GM18499 (cell line): Measurements from ENCODE around the gene C10orf95.
"Not testable (repeated sequence)": the region's sequence is repeated elsewhere in the genome, so short reads cannot be mapped to it uniquely, and the experiment has no call there.

Experiments
- ATAC-seq: cut with Tn5 transposase; IDR thresholded peaks from one replicate; pipeline ENCODE4 v1.9.1; 2021; ENCODE audit warnings: moderate number of reproducible peaks; ENCODE audit not compliant: insufficient read depth, unreplicated experiment

The C10orf95 gene

GRCh38 chr10:102467318-102467717 is 16.0 kb upstream of the C10orf95 start:
- ATAC-seq: no peak

- ATAC-seq: no peak
These were observed 14.1 kb upstream of the C10orf95 start for GRCh38 chr10:102465466-102465865.

- ATAC-seq: no peak
These were observed 12.6 kb upstream of the C10orf95 start for GRCh38 chr10:102463983-102464382.

GRCh38 chr10:102462512-102463054 is 11.2 kb upstream of the C10orf95 start:
- ATAC-seq: no peak

GRCh38 chr10:102461187-102462054 is 10.1 kb upstream of the C10orf95 start:
- peak; percentile 58 for ATAC-seq

GRCh38 chr10:102460836-102461186 is 9.5 kb upstream of the C10orf95 start:
- ATAC-seq: peak; percentile 18

GRCh38 chr10:102458656-102459055 is 7.3 kb upstream of the C10orf95 start:
- no peak for ATAC-seq

GRCh38 chr10:102457591-102458150 is 6.3 kb upstream of the C10orf95 start:
- no peak for ATAC-seq

GRCh38 chr10:102455893-102456471 is 4.6 kb upstream of the C10orf95 start:
- ATAC-seq: no peak

- ATAC-seq: not testable (repeated sequence)
These were observed 3.5 kb upstream of the C10orf95 start for GRCh38 chr10:102454662-102455487.

- ATAC-seq: no peak
These were observed 2.2 kb upstream of the C10orf95 start for GRCh38 chr10:102453502-102453901.

GRCh38 chr10:102452672-102453340 is 1.5 kb upstream of the C10orf95 start:
- ATAC-seq: no peak

GRCh38 chr10:102450374-102451104 is 804 bp downstream of the C10orf95 start:
- ATAC-seq: no peak

- ATAC-seq: no peak
These were observed 1.3 kb downstream of the C10orf95 start for GRCh38 chr10:102450124-102450373.

- ATAC-seq: peak; percentile 35
These were observed 1.8 kb downstream of the C10orf95 start for GRCh38 chr10:102449321-102450123.

GRCh38 chr10:102444851-102445250 is 6.5 kb downstream of the C10orf95 start:
- no peak for ATAC-seq

GRCh38 chr10:102438374-102438773 is 13.0 kb downstream of the C10orf95 start:
- no peak for ATAC-seq

GRCh38 chr10:102437515-102437914 is 13.8 kb downstream of the C10orf95 start:
- ATAC-seq: no peak

- no peak for ATAC-seq
These were observed 15.0 kb downstream of the C10orf95 start for GRCh38 chr10:102436312-102436711.
